ENCODE results near the gene MUS81. TPM values are rescaled to one million over a fixed set of nuclear protein-coding genes. Genes with fewer than 3 reads are reported as not detected.

MUS81 gene
- total and polyA plus RNA-seq, 2 of the 13 experiments (the other 11 are each of a cell fraction or from before 2014, with no cell fraction given), result 25.6 to 30.2 TPM

GRCh38 chr11:65900125-65900898 lies 40.1 kb downstream of the MUS81 start, which contains the start of gene FOSL1 (continued):
- TF ChIP-seq ARID3A (IDR thresholded peaks at IDR 0.05; ENCODE audit: low read depth, low read length) (no peak), ZC3H4 (CRISPR knock-in tag; IDR thresholded peaks at IDR 0.05; ENCODE audit: borderline replicate concordance) (no peak), FOXO1 (CRISPR knock-in tag; IDR thresholded peaks at IDR 0.05) (no peak), ZNF552 (CRISPR knock-in tag; IDR thresholded peaks at IDR 0.05; ENCODE audit: borderline replicate concordance) (no peak), CCAR2 (optimal IDR thresholded peaks at IDR 0.05; ENCODE audit: low read depth, low read length) (no peak), ZBTB38 (CRISPR knock-in tag; IDR thresholded peaks at IDR 0.05) (peak; percentile 43; the same call in 1 of the 2 replicates), ONECUT2 (CRISPR knock-in tag; IDR thresholded peaks at IDR 0.05) (no peak), DMAP1 (CRISPR knock-in tag; IDR thresholded peaks at IDR 0.05) (no peak), MXI1 (IDR thresholded peaks at IDR 0.05; ENCODE audit: borderline replicate concordance, low read depth, low read length) (peak; percentile 78; the same call in 1 of the 3 replicates), ZNF205 (CRISPR knock-in tag; IDR thresholded peaks at IDR 0.05) (peak; percentile 35; the same call in 1 of the 2 replicates), ZNF891 (CRISPR knock-in tag; IDR thresholded peaks at IDR 0.05) (no peak), ZNF580 (CRISPR knock-in tag; IDR thresholded peaks at IDR 0.05; ENCODE audit: borderline replicate concordance, low read depth) (0 out of 2 replicates have a peak, but pooled peaks have one; percentile 43), ZFY (CRISPR knock-in tag; IDR thresholded peaks at IDR 0.05) (0 out of 2 replicates have a peak, but pooled peaks have one; percentile 38), ELF3 (CRISPR knock-in tag; IDR thresholded peaks at IDR 0.05) (no peak; the same call in 1 of the 2 replicates), TCF7 (IDR thresholded peaks at IDR 0.05; ENCODE audit: low read depth) (no peak), CREB3 (CRISPR knock-in tag; IDR thresholded peaks at IDR 0.05) (no peak), SMARCE1 (IDR thresholded peaks at IDR 0.05; ENCODE audit: borderline replicate concordance) (no peak), ZNF253 (CRISPR knock-in tag; IDR thresholded peaks at IDR 0.05; ENCODE audit: borderline replicate concordance) (no peak), ZNF343 (CRISPR knock-in tag; IDR thresholded peaks at IDR 0.05) (no peak), ZKSCAN5 (CRISPR knock-in tag; IDR thresholded peaks at IDR 0.05) (no peak), SIX4 (CRISPR knock-in tag; IDR thresholded peaks at IDR 0.05) (no peak), ZNF432 (CRISPR knock-in tag; IDR thresholded peaks at IDR 0.05; ENCODE audit: borderline replicate concordance) (no peak), SP1 (IDR thresholded peaks at IDR 0.05) (no peak), SP1 (CRISPR knock-in tag; IDR thresholded peaks at IDR 0.05) (peak; percentile 88), ZNF296 (CRISPR knock-in tag; conservative IDR thresholded peaks at IDR 0.05) (no peak), ATF7 (IDR thresholded peaks at IDR 0.05) (no peak; the same call in 1 of the 2 replicates), ATF7 (CRISPR knock-in tag; IDR thresholded peaks at IDR 0.05) (no peak), CTCF (CRISPR knock-in tag; IDR thresholded peaks at IDR 0.05) (peak; percentile 15; the same call in 1 of the 2 replicates), HMG20B (CRISPR knock-in tag; conservative IDR thresholded peaks at IDR 0.05) (no peak), POLR2AphosphoS2 (IDR thresholded peaks at IDR 0.05; ENCODE audit: low read depth, low read length) (peak; percentile 51; the same call in 1 of the 2 replicates)

Data from HepG2 (cell line).